Measurements from ENCODE around the gene TTLL3. TPM values are rescaled to one million over a fixed set of nuclear protein-coding genes. Genes with fewer than 3 reads are reported as not detected.
A peak's percentile ranks its signal among the peaks of the same experiment; 100 is the strongest.

The TTLL3 gene
- total and polyA plus RNA-seq, 2 of the 13 experiments (the other 11 are each of a cell fraction or from before 2014, with no cell fraction given), result 9.5 to 51.2 TPM

DNA sequence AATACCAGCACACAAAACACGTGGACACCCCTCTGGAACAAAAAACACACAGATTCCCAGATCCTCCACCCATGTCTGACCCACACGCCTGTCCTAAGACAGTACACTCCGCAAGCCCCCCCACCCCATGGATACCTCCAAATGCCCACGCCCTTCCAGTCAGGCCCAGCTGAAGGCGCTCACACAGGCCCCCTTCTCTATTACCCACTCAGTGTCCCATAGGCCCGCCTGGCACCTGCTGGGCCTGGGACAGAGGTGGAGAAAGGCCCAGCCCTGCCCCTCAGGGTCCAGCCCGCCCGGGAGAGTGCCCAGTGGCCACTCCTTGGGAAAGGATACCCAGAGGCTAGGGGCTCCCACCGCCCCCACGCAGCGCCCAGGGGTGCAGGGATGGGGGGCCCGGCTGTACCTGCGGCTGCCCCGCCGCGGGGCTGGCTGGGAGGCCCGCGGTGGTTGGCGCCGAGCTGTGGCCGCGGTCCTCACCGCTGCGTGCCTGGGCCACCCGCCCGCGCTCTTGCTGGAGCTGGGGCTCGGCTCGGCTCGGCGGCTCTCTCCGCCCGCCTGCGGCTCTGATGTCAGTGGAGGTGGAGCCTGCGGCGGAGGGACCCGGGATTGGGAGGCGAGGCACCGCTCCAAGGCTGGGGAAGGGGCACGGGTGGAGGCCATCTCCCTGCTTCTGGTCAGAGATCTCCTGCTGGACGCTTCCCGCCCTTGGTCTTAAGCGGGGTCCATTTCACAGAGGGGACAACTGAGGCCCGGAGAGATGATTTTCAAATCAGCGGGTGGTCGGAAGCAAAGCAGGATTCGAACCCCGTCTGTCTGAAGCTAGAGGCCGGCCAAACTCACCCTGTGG, 40.4 kb upstream of the TTLL3 start, which contains the start of gene CAMK1 (continued):
- TF ChIP-seq, protein P1, sequence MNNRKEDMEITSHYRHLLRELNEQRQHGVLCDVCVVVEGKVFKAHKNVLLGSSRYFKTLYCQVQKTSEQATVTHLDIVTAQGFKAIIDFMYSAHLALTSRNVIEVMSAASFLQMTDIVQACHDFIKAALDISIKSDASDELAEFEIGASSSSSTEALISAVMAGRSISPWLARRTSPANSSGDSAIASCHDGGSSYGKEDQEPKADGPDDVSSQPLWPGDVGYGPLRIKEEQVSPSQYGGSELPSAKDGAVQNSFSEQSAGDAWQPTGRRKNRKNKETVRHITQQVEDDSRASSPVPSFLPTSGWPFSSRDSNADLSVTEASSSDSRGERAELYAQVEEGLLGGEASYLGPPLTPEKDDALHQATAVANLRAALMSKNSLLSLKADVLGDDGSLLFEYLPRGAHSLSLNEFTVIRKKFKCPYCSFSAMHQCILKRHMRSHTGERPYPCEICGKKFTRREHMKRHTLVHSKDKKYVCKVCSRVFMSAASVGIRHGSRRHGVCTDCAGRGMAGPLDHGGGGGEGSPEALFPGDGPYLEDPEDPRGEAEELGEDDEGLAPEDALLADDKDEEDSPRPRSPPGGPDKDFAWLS (CRISPR knock-in tag; IDR thresholded peaks at IDR 0.05; ENCODE audit: borderline replicate concordance), result no peak
- TF ChIP-seq KLF9 (CRISPR knock-in tag; IDR thresholded peaks at IDR 0.05; ENCODE audit: low read depth) (no peak), EP300 (IDR thresholded peaks at IDR 0.05; ENCODE audit: low read depth in 2 of 2, low read length in 2 of 2) (no peak), EP300 (CRISPR knock-in tag; IDR thresholded peaks at IDR 0.05; ENCODE audit: borderline replicate concordance) (no peak), ZNF292 (CRISPR knock-in tag; IDR thresholded peaks at IDR 0.05; ENCODE audit: borderline replicate concordance, low read depth) (no peak; the same call in 1 of the 2 replicates), KMT2B (CRISPR knock-in tag; IDR thresholded peaks at IDR 0.05) (no peak; the same call in 1 of the 2 replicates), ZNF558 (CRISPR knock-in tag; IDR thresholded peaks at IDR 0.05; ENCODE audit: borderline replicate concordance) (no peak), U2AF1 (optimal IDR thresholded peaks at IDR 0.05; ENCODE audit: low read depth, low read length) (no peak), AGO2 (optimal IDR thresholded peaks at IDR 0.05; ENCODE audit: low read depth, low read length) (peak; percentile 81), ZNF260 (CRISPR knock-in tag; IDR thresholded peaks at IDR 0.05; ENCODE audit: borderline replicate concordance, low read depth) (no peak), ZZZ3 (CRISPR knock-in tag; IDR thresholded peaks at IDR 0.05; ENCODE audit: borderline replicate concordance) (no peak; the same call in 1 of the 2 replicates), KLF13 (CRISPR knock-in tag; IDR thresholded peaks at IDR 0.05) (no peak), U2AF2 (IDR thresholded peaks at IDR 0.05; ENCODE audit: low read depth, low read length) (no peak), ZNF782 (CRISPR knock-in tag; IDR thresholded peaks at IDR 0.05; ENCODE audit: borderline replicate concordance) (no peak)
- TF ChIP-seq, protein P2, sequence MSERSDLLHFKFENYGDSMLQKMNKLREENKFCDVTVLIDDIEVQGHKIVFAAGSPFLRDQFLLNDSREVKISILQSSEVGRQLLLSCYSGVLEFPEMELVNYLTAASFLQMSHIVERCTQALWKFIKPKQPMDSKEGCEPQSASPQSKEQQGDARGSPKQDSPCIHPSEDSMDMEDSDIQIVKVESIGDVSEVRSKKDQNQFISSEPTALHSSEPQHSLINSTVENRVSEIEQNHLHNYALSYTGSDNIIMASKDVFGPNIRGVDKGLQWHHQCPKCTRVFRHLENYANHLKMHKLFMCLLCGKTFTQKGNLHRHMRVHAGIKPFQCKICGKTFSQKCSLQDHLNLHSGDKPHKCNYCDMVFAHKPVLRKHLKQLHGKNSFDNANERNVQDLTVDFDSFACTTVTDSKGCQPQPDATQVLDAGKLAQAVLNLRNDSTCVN (CRISPR knock-in tag; IDR thresholded peaks at IDR 0.05; ENCODE audit: borderline replicate concordance), result no peak
- TF ChIP-seq, protein P3, sequence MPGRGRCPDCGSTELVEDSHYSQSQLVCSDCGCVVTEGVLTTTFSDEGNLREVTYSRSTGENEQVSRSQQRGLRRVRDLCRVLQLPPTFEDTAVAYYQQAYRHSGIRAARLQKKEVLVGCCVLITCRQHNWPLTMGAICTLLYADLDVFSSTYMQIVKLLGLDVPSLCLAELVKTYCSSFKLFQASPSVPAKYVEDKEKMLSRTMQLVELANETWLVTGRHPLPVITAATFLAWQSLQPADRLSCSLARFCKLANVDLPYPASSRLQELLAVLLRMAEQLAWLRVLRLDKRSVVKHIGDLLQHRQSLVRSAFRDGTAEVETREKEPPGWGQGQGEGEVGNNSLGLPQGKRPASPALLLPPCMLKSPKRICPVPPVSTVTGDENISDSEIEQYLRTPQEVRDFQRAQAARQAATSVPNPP (CRISPR knock-in tag; IDR thresholded peaks at IDR 0.05), result no peak
- TF ChIP-seq, protein P4, sequence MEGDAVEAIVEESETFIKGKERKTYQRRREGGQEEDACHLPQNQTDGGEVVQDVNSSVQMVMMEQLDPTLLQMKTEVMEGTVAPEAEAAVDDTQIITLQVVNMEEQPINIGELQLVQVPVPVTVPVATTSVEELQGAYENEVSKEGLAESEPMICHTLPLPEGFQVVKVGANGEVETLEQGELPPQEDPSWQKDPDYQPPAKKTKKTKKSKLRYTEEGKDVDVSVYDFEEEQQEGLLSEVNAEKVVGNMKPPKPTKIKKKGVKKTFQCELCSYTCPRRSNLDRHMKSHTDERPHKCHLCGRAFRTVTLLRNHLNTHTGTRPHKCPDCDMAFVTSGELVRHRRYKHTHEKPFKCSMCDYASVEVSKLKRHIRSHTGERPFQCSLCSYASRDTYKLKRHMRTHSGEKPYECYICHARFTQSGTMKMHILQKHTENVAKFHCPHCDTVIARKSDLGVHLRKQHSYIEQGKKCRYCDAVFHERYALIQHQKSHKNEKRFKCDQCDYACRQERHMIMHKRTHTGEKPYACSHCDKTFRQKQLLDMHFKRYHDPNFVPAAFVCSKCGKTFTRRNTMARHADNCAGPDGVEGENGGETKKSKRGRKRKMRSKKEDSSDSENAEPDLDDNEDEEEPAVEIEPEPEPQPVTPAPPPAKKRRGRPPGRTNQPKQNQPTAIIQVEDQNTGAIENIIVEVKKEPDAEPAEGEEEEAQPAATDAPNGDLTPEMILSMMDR (CRISPR knock-in tag; IDR thresholded peaks at IDR 0.05), result no peak; the same call in 1 of the 2 replicates
- TF ChIP-seq, protein P5, sequence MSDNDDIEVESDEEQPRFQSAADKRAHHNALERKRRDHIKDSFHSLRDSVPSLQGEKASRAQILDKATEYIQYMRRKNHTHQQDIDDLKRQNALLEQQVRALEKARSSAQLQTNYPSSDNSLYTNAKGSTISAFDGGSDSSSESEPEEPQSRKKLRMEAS (IDR thresholded peaks at IDR 0.05), result peak; percentile 22
- TF ChIP-seq, protein P6, sequence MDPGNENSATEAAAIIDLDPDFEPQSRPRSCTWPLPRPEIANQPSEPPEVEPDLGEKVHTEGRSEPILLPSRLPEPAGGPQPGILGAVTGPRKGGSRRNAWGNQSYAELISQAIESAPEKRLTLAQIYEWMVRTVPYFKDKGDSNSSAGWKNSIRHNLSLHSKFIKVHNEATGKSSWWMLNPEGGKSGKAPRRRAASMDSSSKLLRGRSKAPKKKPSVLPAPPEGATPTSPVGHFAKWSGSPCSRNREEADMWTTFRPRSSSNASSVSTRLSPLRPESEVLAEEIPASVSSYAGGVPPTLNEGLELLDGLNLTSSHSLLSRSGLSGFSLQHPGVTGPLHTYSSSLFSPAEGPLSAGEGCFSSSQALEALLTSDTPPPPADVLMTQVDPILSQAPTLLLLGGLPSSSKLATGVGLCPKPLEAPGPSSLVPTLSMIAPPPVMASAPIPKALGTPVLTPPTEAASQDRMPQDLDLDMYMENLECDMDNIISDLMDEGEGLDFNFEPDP (CRISPR knock-in tag; conservative IDR thresholded peaks at IDR 0.05), result no peak

Measured in HepG2 (cell line).